Islet precursor cell (in vitro differentiated cells): ENCODE measurements around the gene GPRC5A.

Experiments used
- DNase-seq: peaks from one replicate; pipeline ENCODE4 v3.0.0-alpha.2; 2018

GPRC5A gene

DNA sequence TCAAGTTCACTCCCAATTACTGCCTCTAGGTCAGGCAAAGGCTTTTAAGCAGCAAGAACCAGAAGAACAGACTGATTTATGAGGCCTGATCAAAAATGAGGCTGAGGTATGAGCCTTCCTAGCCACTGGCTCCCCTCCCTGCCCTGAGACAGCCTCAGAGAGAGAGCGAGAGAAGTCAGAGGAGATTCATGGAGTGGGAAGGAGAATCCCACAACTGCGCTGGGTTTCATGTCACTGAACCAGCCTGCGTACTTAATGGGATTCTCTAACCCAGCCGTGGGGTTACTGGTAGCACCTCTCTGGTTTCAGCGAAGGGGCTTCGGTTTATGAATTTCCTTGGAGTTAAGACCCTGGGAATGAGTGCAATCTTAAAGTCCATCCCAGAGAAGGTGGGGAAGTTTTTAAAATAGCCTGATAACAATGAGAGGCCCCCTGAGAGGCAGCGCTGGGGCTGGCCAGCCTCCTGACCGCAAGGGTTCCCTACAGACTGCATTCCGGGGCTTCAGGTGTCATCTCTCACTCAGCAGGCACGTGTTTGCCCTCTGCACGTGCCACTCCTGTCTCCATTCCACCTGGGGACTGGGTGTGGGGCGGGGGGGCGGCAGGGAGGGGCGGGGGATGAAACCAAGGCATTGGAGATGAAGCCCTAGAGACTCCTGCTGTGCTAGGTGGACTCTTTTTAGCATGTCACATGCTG is 6.1 kb upstream of the GPRC5A start:
- peak; percentile 82 for DNase-seq

DNA sequence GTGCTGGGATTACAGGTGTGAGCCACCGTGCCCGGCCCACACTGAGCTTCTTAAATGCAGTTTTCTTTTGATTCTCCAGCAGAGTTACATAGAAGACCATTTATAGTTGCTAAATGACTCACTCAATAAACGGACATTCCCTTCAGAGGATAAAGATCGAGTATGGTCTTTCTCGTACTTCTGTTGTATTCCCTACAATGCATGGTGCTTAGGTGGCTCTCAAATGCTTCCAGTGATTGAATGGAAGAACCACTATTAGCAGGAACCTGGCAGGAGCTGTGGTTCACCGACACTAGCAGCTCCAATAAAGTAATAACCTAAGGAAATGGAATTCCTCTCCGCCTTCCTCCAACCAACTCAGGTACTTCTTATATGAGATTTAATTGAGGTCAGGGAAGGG is 3.9 kb upstream of the GPRC5A start:
- DNase-seq = no peak

- no peak for DNase-seq
Measured at GRCh38 chr12:12889701-12890100, 1.7 kb upstream of the GPRC5A start.

GRCh38 chr12:12890543-12891079 is 751 bp upstream of the GPRC5A start:
- DNase-seq = peak; percentile 99

DNA sequence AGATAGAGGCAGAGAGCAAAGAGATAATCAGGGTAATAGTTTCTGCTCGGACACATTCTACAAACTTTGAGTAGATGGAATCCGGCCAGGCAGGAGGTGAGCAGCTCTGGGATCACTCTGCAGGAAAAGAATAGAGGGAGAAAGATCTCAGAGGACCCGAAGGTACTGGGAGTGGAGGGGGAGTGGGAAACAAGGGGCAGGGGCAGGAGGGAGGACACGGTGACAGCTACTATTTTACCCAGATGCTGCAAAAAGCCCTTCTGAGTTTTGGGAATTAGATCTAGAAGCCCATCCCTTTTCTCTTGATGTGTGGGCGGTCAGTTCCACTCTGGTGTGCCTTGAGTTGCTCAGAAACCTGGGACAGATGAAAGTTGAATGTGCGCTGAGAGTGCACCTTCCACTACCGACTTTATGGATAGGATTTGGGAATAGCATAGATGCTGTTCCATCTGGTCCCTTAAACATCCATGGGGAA is 556 bp downstream of the GPRC5A start:
- DNase-seq = peak; percentile 56

DNA sequence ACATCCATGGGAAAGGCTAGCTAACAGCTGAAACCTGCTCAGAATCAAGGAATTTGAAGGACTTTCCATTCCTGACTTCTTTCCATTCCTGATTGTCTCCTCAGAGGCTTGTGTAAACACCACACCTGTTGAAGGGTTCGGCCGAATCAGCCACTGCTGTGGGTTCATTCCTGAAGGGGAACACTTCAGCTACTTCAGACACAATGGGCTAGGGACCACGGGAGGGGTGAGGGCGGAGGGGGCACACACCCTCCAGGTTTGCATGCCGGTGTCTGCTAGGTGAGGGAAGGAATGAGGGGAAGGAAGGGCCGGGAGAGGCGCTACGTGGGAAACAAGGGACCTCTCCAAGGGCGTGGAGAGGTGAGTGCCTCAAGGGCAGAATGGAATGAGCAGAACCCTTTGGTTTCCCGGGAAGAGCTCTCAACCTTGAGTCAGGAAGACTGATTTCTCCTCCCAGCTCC is 1.3 kb downstream of the GPRC5A start:
- peak; percentile 87 for DNase-seq

DNA sequence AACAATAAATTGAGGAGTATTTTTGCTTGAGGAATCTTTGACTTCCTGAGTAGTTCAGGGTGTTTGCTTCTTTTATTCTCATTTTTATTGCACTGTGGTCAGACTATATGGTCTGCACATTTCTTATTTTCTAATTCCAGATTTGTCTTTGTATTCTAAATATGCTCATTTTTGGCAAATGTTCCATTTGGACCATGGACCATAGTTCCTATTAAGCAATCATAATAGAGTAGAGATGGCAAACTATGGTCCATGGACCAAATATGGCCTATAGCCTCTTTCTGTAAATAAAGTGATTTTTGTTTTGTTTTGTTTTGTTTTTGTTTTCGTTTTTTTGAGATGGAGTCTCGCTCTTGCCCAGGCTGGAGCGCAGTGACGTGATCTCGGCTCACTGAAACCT is 2.1 kb downstream of the GPRC5A start:
- no peak for DNase-seq

DNA sequence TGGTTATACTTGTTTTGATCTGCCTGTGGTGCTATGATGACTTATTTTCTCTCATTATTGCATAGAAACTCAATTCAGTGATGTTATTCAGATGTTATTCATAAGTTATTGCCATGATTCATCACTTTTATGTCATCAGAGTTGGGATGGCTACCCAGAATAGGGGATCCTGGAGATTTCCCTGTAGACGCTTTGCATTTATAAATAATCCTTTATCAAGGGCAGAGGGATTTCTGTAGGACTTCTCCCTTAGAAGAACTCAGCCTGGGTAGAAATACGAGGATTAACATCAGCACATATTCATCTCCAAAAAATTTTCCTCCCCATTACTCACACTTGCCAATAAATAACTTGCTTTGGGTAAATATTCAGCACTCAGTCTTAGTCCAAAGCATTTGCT is 4.9 kb downstream of the GPRC5A start:
- DNase-seq = no peak

- DNase-seq = no peak
Measured at GRCh38 chr12:12897302-12897701, 5.9 kb downstream of the GPRC5A start.

DNA sequence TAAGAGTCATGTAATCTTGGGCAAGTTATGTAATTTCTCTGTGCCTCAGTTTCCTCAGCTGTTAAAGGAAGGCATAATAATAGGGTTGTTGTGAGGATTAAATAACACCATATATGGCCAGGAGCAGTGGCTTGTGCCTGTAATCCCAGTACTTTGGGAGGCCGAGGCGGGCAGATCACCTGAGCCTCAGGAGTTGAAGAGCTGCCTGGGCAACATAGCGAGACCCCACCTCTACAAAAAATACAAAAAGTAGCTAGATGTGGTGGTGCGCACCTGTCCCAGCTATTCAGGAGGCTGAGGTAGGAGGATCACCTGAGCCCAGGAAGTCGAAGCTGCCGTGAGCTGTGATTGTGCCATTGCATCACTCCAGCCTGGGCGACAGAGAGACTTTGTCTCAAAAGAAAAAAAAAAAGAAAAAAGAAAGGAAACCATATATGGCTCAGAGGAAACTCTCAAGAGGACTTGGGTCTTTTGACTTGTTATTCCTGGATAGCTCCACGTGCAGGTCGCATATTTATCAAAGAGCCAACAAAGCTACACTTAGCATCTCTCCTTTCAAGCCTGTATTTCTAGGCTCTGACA is 6.9 kb downstream of the GPRC5A start:
- DNase-seq = no peak

- no peak for DNase-seq
Measured at GRCh38 chr12:12898911-12899511, 7.6 kb downstream of the GPRC5A start.

GRCh38 chr12:12899530-12900380 is 8.4 kb downstream of the GPRC5A start:
- no peak for DNase-seq

DNA sequence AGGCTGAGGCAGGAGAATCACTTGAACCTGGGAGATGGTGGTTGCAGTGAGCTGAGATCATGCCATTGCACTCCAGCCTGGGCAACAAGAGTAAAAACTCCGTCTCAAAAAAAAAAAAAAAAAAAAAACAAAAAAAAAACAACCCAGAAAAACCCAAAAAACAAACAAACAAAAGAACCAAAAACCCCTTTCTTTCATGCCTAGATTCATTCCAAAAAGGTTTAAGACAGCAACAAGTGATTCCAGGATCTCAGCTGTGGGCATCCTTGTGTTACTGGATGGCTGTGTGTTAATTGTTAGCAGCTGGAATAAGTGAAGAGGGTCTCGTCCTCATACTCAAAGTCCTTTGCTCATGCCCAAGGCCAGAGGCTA is 9.4 kb downstream of the GPRC5A start:
- DNase-seq = no peak

GRCh38 chr12:12901158-12901791 is 9.9 kb downstream of the GPRC5A start:
- peak; percentile 84 for DNase-seq

DNA sequence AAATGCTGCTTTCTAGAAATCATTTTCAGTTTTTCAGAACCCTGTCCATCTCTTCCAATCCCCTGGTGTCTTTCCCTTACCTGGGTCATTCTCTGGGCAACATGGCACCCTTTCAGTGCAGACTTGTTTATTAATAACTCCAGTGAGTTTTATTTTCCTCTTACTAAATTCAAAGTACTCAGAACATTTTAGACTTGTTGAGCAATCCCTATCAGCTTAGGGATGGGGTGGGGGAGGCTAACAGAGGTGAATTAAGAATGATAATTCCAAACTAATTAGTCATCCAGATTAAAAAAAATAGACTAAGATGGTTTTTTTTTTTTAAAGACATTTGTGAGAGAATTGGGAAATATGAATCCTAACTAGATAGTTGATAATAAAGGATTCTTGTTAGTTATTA is 10.7 kb downstream of the GPRC5A start:
- no peak for DNase-seq

DNA sequence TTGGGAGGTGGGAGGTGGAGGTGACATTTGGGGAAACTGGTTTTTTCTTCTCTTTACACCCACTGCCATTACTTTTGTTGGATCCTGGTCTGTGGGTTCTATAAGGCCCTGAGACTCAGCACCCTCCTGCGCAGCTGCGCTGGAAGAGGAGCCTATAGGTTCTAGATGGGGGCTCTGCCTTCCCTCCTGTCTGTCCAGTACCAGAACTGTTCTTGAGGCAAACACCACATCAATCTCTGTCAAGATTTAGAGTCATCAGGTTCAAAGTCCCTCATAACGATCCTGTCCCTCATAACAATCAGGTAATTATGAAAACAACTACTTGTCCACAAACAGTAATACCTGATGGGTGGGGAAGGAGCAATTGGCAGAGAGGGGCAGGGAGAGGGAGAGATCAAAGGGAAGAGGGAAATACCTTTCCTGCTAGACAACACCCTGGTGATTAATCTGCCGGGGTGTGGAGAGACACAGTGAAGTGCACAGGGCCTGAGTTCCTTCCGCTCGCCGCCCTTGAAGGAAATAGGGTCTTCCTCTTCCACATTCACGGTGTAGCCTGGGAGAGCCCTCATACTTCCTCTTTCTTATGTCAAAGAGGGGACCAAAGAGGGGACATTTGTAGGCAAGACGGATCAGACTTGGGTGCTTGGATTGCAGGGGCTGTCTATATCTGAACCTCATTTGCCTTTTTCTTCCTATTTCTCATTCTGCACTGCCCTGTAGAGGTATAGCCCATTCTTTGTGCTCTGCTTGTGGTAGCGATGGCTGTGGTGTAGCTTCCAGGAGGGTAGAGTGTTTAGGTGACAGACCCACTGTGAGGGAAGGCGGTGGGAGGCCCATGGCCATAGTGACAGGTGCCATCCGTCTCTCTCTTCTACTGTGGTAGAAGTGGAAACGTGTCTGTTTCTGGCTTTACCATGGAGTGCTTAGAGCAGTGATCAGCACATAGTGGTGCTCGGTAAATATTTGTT is 12.6 kb downstream of the GPRC5A start:
- DNase-seq = peak; percentile 65

GRCh38 chr12:12907552-12907951 is 16.2 kb downstream of the GPRC5A start:
- DNase-seq = no peak

DNA sequence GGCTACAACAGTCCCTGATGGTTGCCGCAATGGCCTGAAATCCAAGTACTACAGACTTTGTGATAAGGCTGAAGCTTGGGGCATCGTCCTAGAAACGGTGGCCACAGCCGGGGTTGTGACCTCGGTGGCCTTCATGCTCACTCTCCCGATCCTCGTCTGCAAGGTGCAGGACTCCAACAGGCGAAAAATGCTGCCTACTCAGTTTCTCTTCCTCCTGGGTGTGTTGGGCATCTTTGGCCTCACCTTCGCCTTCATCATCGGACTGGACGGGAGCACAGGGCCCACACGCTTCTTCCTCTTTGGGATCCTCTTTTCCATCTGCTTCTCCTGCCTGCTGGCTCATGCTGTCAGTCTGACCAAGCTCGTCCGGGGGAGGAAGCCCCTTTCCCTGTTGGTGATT is 16.9 kb downstream of the GPRC5A start:
- DNase-seq = no peak

- no peak for DNase-seq
Measured at GRCh38 chr12:12908711-12909110, 17.3 kb downstream of the GPRC5A start.

DNA sequence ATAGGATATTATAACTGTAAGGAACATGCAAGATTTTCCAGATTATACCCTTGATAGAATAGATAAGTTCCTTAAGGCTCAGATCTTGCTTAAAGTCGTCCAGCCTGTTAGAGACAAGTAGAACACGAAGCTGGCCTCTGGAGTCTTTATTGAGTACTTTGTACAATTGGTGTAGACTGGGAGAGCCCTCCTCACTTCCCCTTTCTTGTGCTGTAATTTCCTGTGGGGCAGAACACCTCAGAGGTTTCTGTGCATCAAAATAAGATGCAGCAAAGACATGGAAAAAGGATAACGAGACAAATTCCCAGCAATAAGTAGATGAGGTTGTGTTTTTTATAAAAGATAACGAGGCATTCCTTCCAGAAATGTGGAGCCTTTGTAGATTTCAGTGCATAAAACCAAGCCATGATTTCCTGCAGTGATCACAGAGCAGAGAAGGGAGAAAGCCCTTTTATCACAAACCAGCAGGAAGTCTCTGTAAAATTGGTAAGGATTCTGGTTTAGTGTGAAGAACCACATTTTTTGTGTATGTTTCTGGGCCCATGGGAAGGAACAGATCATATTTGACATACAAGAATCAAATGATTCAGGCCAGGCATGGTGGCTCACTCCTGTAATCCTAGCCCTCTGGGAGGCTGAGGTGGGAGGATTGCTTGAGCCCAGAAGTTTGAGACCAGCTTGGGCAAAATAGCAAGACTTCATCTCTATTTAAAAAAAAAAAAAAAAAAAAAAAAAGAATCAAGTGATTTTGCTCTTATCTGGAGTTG is 18.0 kb downstream of the GPRC5A start:
- no peak for DNase-seq

DNA sequence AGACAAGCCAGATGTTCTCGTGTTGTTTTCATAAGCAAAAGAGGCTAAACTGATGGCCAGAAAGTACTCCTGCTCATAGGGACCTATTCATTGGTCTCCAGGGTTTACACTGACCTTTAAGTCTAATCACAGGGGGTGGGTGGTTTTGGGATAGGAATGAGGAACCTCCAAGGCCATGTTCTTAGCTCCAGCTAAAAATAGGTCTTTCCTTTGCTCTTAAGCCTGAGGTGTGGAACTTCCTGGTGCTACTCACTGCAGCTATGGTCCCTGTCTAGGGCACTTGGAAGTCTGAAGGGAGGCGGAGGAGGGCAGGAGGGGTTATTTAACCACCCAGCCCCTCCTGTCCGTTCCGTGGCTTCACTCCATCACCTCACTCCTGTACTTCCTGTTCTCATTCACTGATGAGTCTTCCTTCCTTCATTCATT is 18.6 kb downstream of the GPRC5A start:
- DNase-seq = no peak
